ENCODE measurements around the gene LAYN. TPM values are rescaled to one million over a fixed set of nuclear protein-coding genes. Genes with fewer than 3 reads are reported as not detected.

LAYN gene
- total and polyA plus RNA-seq, 9 of the 15 experiments (the other 6 are each of a cell fraction or from before 2014, with no cell fraction given) = not detected

DNA sequence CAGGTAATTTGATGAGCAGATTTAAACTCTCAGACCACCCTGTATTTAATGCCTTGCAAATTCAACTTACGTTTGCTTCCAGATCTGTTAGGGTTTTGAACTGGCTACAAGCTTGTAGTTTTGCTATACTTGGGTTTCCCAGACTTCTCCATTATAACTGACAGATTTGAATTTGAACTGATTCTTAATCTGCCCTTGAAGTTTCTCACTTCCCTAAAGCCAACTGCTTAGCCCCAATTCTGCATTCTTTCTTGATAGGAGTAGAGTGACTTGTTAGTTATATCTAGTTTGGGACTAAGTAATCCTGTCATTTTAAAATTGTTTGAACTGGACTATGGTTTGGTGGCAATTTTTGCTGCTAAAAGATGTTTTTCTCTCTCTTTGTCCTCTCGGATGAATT is 9.7 kb downstream of the LAYN start (continued):
- TF ChIP-seq, protein P1, sequence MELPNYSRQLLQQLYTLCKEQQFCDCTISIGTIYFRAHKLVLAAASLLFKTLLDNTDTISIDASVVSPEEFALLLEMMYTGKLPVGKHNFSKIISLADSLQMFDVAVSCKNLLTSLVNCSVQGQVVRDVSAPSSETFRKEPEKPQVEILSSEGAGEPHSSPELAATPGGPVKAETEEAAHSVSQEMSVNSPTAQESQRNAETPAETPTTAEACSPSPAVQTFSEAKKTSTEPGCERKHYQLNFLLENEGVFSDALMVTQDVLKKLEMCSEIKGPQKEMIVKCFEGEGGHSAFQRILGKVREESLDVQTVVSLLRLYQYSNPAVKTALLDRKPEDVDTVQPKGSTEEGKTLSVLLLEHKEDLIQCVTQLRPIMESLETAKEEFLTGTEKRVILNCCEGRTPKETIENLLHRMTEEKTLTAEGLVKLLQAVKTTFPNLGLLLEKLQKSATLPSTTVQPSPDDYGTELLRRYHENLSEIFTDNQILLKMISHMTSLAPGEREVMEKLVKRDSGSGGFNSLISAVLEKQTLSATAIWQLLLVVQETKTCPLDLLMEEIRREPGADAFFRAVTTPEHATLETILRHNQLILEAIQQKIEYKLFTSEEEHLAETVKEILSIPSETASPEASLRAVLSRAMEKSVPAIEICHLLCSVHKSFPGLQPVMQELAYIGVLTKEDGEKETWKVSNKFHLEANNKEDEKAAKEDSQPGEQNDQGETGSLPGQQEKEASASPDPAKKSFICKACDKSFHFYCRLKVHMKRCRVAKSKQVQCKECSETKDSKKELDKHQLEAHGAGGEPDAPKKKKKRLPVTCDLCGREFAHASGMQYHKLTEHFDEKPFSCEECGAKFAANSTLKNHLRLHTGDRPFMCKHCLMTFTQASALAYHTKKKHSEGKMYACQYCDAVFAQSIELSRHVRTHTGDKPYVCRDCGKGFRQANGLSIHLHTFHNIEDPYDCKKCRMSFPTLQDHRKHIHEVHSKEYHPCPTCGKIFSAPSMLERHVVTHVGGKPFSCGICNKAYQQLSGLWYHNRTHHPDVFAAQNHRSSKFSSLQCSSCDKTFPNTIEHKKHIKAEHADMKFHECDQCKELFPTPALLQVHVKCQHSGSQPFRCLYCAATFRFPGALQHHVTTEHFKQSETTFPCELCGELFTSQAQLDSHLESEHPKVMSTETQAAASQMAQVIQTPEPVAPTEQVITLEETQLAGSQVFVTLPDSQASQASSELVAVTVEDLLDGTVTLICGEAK (IDR thresholded peaks at IDR 0.05) = no peak
- TF ChIP-seq, protein P1 (CRISPR knock-in tag; IDR thresholded peaks at IDR 0.05) = no peak

All from K562 (cell line).